Uterus (tissue), 2 donors: ENCODE results near the gene SURF4.

Experiments
- POLR2A ChIP-seq, 2 donors: fragments of 450-650 bp; IDR thresholded peaks; one replicate each; pipeline ENCODE4 v1.6.1; 2016; ENCODE audit warnings: antibody characterized with exemption in 2 of 2, mild to moderate bottlenecking in 1 of 2, moderate library complexity in 1 of 2
- TF ChIP-seq, protein P1 (sequence below), 4 experiments: fragments of 200-600 bp in 2 of 4; fragments of 450-650 bp in 2 of 4; sonication (generic) in 2 of 4; IDR thresholded peaks; one replicate each; pipeline ENCODE4 v1.5.1; 2016 to 2019; ENCODE audit warnings: antibody characterized with exemption in 4 of 4, mild to moderate bottlenecking in 2 of 4, moderate library complexity in 1 of 4

DNA sequence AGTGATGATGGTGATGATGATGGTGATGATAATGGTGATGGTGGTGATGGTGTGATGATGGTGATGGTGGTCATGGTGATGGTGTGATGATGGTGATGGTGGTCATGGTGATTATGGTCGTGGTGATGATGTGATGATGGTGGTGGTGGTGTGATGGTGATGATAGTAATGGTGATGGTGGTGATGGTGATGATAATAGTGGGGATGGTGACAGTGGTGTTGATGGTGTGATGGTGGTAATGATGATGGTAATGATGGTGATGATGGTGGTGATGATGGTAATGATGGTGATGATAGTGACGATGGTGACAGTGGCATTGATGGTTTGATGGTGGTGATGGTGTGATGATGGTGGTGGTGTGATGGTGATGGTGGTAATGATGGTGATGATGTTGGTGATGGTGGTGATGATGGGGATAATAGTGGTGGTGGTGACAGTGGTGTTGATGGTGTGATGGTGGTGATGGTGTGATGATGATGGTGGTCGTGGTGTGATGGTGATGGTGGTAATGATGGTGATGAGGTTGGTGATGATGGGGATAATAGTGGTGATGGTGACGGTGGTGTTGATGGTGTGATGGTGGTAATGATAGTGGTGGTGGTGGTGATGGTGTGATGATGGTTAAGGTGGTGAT lies 6.8 kb upstream of the SURF4 start:
- TF ChIP-seq, protein P1, sequence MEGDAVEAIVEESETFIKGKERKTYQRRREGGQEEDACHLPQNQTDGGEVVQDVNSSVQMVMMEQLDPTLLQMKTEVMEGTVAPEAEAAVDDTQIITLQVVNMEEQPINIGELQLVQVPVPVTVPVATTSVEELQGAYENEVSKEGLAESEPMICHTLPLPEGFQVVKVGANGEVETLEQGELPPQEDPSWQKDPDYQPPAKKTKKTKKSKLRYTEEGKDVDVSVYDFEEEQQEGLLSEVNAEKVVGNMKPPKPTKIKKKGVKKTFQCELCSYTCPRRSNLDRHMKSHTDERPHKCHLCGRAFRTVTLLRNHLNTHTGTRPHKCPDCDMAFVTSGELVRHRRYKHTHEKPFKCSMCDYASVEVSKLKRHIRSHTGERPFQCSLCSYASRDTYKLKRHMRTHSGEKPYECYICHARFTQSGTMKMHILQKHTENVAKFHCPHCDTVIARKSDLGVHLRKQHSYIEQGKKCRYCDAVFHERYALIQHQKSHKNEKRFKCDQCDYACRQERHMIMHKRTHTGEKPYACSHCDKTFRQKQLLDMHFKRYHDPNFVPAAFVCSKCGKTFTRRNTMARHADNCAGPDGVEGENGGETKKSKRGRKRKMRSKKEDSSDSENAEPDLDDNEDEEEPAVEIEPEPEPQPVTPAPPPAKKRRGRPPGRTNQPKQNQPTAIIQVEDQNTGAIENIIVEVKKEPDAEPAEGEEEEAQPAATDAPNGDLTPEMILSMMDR (IDR thresholded peaks at IDR 0.05): no peak
- no peak for TF ChIP-seq POLR2A (IDR thresholded peaks at IDR 0.05)
